SKM-1 (cell line): ENCODE results near the gene CACNG4.
"Not testable (repeated sequence)": the region's sequence is repeated elsewhere in the genome, so short reads cannot be mapped to it uniquely, and the experiment has no call there.

ENCODE experiments used
- DNase-seq: peaks from one replicate; lab custom pipeline; 2025; ENCODE audit not compliant: unreplicated experiment; lab: John Stamatoyannopoulos, UW

The CACNG4 gene

DNA sequence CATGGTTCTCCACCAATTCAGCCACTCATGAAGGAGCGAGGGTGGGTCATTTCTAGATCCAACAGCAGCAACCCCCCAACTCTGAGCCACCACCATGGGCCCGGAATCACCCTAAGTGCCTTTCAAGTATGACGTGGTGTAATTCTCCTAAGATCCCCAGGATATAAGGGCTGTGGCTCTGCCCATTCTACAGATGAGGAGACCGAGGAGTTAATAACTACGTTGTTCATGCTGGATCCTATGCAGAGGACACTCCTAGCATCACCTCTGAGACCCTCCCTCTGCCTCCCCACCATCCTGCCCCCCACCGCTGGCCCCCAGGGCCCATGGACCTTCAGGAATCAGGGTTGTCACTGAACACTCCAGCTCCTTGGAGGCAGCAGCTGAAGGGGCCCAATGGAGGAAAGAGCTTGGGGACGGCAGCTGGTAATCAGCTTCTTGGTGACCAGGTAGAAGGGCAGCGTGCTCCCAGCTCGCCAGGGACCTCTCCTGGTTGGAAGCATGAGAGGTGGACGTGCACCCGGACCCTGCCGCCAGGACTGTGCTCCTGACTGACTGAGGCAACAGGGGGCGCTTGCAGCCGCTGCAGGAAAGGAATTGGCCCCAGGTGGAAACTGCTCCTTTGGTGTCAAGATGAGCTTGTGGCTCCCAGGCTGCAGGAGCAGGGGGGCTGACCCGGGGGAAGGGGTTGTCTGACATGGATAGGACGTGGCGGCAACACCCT, 51.7 kb downstream of the CACNG4 start:
- no peak for DNase-seq

DNA sequence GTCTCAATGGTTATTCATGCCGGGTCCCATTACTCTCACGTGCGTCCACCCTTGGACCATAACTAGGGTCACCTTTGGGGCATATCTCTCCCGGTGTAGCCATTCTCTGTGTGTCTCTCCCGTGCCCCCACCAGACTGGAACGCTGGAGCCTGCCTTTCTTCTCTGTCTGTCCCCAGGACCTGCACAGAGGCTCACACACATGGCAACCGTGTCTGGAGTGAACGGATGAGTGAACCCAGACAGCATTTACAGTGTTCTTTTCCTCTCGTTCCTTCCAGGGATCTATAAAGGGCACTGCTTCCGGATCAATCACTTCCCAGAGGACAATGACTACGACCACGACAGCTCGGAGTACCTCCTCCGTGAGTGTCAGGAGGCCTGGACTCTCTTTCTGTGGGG, 53.4 kb downstream of the CACNG4 start:
- no peak for DNase-seq

DNA sequence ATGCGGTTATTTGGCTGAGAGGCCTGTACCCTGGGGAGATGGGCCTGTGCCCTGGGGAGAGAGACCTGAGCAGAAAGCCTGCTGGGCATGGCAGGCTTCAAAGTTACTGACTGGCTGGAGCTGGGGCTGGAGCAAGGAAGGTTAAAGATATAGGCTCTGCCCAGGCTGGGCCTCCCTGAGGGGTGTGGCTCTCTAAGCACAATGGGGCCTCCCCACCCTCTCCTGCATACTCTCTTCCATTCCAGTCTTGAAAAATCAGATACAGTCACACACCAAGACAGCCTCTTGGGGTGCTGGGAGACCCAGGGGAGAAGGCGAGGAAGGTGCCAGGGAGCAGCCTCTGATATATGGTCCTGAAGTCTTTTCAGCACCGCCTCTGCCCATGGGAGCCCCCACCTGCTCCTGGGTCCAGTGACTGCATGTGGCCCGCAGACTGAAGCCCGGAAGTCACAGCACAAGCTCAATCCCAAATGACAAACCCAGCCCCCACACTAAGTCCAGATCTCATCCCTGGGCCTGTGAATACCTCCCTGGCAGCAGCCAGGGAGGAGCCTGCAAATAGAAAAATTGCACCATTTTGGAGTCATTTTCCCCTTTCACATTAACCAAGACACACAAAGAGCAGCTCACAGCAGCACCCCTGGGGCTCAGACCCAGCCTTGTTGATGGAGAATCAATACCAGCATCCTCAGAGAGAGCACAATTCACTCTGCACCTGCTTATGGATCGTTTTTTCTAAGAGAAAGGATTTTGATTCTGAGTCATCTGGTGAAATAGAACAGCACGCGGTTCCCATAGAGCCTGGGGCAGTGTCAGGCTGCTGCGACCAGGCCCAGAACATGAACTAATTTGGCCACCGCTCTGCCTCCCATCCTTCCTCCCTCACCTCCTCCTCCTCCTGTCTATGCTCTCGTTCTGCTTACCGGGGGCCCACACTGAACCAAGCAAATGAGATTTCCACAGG, 54.2 kb downstream of the CACNG4 start:
- no peak for DNase-seq

DNA sequence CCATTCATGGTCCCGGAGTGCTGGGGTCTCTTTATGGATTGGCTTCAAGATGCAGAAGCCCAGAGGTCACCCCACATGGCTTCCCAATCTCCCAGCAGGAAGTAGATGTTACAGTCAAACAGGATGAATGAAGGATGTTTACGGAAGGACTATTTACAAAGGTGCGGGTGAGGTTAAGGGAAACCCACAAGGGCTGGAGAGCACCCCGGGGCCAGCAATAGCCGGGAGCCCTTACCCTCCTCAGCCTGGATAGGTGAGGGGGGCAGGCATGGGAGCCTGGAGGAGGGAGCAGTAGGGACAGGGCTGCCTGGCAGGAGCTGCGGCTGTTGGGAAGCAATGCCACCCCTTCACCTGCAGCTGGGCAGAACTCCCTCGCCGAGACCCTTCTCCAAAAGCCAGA, 55.3 kb downstream of the CACNG4 start:
- no peak for DNase-seq

DNA sequence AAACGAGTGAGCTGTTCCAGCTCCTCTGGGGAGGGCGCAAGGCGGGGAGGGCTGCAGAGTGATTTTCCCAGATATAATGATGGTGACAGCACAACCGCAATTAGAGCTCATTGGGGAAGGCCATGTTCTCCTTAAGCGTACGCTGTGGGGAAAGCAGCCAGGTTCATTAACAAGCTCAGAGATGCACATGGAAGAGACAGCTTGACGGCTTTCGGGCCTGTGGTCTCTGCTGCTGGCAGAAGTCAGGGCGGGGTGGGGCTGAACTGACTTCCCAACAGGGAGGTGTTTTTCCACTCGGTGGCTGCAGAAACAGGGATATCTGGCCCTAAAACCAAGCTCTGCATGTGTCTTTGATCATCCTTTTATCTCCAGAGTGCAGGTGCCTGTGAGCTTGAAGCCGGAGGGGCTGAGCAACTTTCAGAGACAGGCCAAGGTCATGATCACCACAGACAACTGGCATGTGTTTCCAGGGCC, 55.8 kb downstream of the CACNG4 start:
- DNase-seq: no peak

DNA sequence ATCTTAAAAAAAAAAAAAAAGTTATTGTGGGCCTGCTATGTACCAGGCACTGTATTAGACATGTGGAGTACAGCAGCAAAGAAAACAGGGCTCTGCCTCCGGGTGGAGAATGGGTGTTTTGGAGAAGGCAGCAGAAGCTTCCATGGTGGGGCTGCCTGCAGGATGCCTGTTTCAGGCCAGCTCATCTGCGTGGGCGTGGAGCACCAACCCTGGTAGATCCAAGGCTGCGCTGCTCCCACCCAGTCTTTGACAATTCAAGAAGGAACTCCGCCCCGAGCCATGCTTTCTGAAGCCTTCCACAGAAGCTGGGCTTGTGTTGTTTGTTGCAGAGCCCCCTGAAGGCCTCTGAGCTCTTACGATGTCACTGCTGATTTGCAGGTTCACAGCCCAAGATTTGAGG, 56.7 kb downstream of the CACNG4 start:
- DNase-seq: no peak

DNA sequence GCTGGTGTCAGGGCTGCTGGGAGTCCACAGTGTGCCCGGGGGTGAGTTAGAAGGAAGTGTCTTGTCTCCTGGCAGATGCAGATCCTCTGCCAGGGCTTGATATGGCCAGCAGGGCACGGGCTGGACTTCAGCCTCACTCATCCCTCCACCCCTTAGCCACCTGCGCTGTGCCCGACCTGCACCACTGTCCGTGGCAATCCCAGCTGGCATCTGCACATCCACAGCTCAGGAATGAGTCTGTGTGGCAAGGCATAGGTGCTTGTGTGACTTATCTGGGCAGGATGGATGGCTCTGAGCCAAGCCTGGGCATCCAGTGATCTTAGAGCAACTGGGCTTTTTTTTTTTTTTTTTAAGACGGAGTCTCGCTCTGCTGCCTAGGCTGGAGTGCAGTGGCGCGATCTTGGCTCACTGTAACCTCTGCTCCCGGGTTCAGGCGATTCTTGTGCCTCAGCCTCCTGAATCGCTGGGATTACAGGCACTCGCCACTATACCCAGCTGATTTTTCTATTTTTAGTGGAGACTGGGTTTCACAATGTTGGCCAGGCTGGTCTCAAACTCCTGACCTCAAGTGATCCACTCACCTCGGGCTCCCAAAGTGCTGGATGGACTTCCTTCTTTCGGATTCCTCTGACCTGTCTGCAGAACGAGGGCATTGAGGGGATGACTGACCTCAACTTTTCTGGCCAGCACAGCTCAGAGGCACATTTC, 57.4 kb downstream of the CACNG4 start:
- no peak for DNase-seq

DNA sequence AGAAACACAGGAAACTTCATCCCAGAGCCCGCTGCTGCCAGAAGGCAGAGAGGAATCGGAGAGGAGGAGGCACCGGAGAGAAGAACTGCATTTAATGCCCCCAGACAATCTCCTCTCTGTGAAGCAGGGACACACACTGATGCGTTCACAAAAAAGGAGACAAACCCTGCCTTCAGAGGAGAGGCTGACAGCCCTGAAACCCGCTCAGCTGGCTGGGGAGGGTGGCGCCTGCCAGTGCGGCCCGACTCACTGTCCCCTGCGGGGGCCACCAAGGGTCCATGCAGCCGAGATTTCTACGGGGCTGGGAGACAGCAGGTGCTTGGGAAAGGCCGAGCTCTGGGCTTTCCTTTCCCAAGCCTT, 57.9 kb downstream of the CACNG4 start:
- DNase-seq: no peak

DNA sequence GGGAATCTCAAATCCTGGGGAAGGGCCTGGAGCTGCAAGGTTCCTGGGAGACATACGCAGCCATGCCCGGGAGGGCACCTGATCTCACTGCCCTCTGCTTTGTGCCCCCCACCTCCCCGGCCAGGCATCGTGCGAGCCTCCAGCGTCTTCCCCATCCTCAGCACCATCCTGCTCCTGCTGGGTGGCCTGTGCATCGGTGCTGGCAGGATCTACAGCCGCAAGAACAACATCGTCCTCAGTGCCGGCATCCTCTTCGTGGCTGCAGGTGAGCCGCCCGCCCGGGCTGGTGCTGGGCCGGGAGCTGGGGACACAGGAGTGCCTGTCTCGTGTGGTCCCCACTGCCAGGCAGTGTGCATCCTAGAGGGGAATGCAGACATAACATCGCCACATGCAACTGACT, 60.2 kb downstream of the CACNG4 start:
- no peak for DNase-seq

DNA sequence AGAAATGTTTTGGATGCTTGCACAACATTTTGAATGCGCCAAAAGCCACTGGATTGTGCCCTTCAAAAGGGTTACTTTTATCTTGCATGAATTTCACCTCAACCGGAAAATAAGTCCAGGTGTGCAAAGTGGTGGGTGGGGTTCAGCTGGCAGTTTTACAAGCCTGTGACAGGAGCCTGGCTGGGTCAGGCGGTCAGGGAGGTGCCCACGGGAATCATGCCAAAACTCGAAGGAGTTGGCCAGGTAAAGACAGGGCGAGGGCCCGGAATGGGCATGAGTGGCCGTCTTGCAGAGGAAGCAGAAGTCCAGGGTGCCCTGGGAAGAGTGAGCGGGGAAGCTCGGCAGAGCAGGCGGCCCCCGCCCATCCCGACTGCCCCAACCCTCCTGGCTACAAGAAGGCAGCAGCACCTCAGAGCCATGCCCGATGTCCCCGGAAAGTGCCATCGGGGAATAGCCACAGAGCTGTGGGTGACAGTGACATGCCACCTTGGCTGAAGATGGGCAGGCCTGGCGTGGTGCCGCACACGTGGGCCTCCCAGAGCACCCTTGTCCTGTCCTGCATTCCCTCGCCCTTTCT, 60.8 kb downstream of the CACNG4 start:
- DNase-seq: no peak

DNA sequence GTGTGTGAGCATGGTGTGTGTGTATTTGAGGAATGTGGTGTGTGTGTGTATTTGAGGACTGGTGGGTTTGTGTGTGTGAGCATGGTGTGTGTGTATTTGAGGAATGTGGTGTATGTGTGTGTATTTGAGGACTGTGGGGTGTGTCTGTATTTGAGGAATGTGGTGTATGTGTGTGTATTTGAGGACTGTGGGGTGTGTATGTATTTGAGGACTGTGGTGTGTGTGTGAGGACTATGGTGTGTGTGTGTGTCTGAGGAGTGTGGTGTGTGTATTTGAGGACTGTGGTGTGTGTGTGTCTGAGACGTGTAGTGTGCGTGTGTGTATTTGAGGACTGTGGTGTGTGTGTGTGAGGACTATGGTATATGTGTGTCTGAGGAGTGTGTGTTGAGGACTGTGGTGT, 61.8 kb downstream of the CACNG4 start:
- DNase-seq: no peak

DNA sequence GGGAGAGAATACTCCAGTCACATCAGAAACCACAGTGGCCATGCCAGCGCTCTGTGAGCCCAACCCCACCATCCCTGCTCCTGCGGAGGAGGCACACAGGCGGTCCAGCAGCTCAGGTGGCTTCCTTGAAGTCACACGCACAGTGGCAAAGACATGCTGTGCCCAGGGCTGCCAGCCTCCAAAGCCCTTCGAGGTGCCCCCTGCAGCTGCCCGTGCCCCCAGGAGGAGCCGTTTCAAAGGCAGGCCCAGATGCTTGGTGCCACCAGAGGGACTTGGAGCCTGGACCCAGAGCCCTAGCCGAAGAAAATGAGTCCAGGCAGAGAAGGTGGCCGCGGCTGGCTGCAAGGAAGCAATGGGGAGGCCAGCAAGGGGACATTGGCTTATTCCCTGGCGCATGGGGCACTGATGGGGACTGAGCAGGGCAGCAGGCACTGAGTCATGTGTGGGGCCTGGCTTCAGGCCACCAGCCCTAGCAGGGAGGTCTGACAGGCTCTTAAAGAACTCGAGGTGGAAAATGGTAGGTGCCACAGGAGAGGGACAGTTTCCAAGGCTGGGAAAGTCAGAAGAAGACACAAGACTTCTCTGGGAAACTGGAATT, 62.6 kb downstream of the CACNG4 start:
- no peak for DNase-seq

DNA sequence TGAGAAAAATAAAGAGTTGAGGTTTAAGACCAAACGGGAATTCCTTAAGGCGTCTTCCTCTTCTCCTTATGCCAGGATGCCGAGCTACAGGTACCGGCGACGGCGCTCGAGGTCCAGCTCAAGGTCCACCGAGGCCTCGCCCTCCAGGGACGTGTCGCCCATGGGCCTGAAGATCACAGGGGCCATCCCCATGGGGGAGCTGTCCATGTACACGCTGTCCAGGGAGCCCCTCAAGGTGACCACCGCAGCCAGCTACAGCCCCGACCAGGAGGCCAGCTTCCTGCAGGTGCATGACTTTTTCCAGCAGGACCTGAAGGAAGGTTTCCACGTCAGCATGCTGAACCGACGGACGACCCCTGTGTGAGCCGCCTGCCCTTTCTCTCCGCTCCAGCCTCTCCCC, 66.1 kb downstream of the CACNG4 start:
- no peak for DNase-seq

DNA sequence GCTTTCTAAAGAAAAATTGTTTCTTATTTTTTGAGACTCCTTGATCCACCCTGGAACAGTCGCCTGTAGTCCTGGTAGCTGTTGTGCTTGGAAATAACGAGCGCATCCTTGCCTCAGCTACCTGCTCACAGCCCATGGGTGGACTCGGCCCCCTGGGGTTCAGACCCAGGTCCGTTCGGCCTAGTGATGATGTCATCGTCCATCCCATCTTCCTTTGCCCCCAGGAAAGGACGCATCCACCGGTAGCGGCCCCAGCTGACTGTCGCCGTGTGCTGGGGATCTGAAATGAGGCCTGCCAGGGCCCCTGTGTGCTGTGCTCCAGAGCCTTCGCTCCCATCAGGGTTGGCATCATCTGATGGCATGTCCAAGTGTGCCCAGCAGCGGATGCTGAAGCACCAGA, 67.9 kb downstream of the CACNG4 start:
- DNase-seq: no peak

DNA sequence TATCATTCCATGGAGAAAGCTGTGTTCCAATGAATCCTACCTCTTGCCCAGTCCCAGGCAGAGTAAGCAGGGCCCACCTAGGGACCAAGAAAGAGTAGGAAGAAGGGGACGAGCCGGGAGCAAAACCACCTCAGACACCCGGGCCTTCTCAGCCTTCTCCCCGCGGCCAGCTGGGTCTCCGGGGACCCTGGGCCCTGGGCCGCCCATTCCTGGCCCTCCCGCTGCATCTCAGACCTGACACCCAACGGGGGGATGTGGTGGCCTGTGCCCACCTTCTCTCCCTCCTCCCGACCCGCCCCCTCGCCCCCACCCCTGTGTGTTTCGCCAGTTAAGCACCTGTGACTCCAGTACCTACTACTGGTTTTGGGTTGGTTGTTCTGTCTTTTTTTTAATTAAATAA, 68.5 kb downstream of the CACNG4 start:
- no peak for DNase-seq

DNA sequence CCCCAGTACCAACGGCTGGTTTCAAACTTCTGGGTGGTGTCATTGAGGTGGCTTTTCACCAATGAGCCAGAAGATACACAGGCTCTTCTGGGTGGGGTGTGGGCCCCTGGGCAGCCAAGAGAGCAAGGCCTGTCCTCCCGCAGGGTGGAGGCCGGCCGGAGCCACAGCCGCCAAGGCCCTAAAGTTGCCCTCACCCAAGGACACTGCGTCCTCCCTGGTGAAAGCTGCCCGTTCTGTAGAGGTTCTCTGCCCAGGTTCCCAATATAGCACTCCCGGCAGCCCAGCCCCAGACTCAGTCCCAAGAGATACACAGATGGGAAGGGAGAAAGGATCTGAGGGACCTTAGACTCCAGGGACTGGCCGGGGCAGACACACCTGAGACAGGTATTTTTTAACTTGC, 69.1 kb downstream of the CACNG4 start:
- no peak for DNase-seq

DNA sequence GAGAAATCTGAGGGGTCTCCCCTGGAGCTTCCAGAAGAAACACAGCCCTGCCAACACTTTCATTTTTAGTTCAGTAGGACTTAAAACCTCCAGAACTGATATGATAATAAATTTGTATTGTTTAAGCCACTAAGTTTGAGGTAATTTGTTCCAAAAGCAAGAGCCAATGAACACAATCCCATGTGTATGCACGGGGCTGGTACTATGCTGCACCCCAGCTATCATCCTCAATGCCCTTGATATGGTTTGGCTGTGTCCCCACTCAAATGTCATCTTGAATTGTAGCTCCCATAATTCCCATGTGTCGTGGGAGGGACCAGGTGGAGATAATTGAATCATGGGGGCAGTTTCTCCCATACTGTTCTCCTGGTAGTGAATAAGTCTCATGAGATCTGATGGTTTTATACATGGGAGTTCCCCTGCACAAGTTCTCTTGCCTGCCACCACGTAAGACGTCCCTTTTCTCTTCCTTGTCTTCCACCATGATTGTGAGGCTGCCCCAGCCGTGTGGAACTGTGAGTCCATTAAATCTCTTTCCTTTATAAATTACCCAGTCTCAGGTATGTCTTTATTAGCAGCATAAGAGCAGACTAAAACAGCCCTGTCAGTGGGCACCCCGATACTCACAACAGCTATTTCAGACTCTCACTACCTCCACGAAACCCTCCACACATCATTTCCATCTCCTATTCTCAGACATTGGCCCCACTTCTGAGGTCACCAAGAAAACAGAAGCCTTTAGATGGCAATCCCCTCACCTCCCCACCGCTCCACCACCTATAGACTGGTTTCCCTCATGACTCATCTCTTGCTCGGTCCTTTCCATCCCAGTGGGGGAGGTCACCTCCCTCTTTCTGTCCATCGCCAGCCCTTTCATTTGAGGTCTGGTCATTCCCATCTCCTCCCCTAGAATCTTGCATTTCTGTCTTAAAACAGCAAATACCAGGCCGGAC, 70.9 kb downstream of the CACNG4 start:
- DNase-seq: no peak

DNA sequence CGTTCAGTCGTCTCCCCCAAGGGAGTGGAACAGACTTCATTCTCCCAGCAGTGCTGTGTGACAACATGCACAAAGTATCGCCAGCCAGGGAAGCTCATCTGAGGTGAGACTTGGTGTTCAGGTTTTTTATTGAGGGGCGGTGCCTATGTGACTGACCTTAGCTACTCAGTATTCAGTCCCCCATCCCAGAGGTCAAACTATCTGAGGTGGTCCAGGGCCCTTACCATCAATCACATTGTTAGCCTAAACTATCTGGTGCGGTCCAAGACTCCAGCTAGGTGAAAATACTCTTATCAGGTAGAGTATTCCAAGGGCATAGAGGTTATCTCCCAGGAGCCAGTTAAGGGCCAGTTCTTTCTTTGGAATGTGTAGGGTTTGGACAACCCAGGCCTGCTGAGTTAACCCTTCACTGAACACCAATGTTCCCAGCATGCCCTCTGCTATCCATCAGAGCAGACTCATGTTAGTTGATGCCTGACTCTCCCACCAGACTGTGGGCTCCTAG, 74.4 kb downstream of the CACNG4 start:
- DNase-seq: no peak

DNA sequence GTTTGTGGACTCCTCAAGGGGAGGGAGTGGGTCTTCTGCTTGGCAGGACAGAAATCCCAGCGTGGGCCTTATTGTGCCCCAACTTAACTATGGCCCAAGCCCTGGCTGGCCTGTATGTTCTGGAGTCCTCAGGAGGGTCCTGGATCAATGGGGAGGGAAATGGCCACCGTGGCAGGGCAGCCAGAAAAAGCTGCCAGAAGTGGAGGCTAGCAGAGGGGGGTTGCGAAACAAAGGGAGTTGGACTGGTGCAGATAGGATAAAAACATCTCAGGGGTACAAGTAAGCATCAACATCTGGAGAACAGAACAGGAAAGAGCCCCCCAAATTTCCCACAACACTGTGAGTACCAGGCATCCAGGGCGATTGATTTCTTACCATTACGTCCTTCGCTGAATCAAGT, 76.1 kb downstream of the CACNG4 start:
- no peak for DNase-seq

DNA sequence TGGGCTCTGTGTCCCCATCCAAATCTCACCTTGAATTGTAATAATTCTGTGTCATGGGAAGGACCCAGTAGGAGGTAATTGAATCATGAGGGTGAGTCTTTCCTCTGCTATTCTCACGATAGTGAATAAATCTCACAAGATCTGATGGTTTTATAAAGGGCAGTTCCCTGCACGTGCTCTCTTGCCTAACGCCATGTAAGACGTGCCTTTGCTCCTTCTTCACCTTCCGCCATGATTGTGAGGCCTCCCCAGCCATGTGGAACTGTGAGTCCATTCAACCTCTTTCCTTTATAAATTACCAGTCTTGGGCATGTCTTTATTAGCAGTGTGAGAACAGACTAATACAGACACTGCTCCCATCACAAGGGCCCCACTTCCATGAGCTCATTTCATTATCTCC, 76.6 kb downstream of the CACNG4 start:
- DNase-seq: not testable (repeated sequence)
